ENCODE data around the gene RNF150. TPM values are rescaled to one million over a fixed set of nuclear protein-coding genes. Genes with fewer than 3 reads are reported as not detected.
"Not testable (repeated sequence)": the region's sequence is repeated elsewhere in the genome, so short reads cannot be mapped to it uniquely, and the experiment has no call there.

RNF150 gene
- total and polyA plus RNA-seq, 7 donors = 0.46 to 69.0 (median 53.2) TPM

DNA sequence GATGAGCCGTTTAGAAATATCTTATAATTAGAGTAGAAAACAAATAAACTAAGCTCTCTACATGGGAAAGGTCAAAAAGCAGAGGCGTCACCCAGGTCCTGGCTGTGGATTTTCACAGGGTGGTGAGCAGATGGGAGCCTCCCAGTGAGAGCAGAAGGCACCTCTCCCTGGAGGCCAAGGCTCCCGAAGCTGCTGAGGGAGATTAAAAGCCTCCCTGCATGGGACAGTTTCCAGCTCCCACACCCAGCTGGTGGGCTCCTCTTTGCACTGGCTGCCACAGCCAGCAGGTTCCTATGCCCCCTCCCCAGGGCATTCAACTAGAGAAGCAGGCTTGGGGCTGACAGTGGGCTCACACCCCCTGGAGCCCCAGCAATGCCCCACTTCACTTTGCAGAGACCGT is 321.8 kb downstream of the RNF150 start:
- Histone ChIP-seq H3K27ac (no peak overlapping the region), H3K9me3 (no peaks in the 10 kb centered on the region), H3K36me3 (no peaks in the 10 kb centered on the region), H3K27me3 (no peaks in the 10 kb centered on the region), H3K4me3 (no peak overlapping the region), H3K4me1 (peaks cover 0 to 15% (median 5%) of the 10 kb centered on the region in 4 donors)
- TF ChIP-seq POLR2AphosphoS5 (IDR thresholded peaks at IDR 0.05) (no peak), POLR2A (IDR thresholded peaks at IDR 0.05) (no peak), EP300 (IDR thresholded peaks at IDR 0.05) (no peak)
- TF ChIP-seq, protein P1, sequence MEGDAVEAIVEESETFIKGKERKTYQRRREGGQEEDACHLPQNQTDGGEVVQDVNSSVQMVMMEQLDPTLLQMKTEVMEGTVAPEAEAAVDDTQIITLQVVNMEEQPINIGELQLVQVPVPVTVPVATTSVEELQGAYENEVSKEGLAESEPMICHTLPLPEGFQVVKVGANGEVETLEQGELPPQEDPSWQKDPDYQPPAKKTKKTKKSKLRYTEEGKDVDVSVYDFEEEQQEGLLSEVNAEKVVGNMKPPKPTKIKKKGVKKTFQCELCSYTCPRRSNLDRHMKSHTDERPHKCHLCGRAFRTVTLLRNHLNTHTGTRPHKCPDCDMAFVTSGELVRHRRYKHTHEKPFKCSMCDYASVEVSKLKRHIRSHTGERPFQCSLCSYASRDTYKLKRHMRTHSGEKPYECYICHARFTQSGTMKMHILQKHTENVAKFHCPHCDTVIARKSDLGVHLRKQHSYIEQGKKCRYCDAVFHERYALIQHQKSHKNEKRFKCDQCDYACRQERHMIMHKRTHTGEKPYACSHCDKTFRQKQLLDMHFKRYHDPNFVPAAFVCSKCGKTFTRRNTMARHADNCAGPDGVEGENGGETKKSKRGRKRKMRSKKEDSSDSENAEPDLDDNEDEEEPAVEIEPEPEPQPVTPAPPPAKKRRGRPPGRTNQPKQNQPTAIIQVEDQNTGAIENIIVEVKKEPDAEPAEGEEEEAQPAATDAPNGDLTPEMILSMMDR (IDR thresholded peaks at IDR 0.05) = no peak
- 43 to 68% methylated on average over 4 of the region's 4 CpGs for WGBS, 2 donors
- intact Hi-C loops (cut with DNase I) = no loop called here
- DNase-seq = no peak

DNA sequence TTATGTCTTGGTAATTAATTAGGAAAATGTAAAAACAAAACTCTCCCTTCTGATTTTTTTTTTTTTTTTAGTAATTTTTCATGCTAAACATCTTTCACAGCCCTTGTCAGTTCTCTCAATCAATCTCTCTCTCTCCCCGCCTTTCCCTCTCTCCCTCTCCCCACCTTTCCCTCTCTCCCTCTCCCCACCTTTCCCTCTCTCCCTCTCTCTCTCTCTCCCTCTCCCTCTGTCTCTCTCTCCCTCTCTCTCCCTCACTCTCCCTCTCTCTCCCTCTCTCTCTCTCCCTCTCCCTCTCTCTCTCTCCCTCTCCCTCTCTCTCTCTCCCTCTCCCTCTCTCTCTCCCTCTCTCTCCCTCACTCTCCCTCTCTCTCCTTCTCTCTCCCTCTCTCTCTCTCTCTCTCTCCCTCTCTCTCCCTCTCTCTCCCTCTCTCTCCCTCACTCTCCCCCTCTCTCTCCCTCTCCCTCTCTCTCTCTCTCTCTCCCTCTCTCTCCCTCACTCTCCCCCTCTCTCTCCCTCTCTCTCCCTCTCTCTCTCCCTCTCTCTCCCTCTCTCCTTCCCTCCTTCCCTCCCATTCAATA is 322.6 kb downstream of the RNF150 start:
- H3K27me3 ChIP-seq; H3K27ac ChIP-seq; DNase-seq; H3K4me3 ChIP-seq; intact Hi-C loops (cut with DNase I); H3K9me3 ChIP-seq; H3K36me3 ChIP-seq: not testable (repeated sequence)
- peaks cover 0 to 15% (median 5%) of the 10 kb centered on the region in 4 donors for H3K4me1 ChIP-seq
- 77 to 79% methylated on average over 1 of the region's 1 CpG for WGBS, 2 donors

Other genes with a start within 250 kb of the RNF150 start
- 10 to 100 TPM; 32.6 to 48.2 (median 35.9) TPM for gene ZNF330, start 87.4 kb upstream of the RNF150 start, total RNA-seq
- 10 to 100 TPM; 18.5 to 25.0 (median 23.4) TPM for gene ZNF330, start 87.4 kb upstream of the RNF150 start, polyA plus RNA-seq

Measured in sigmoid colon (tissue), 7 donors.